K562 (cell line): ENCODE results near the gene HFE. TPM values are rescaled to one million over a fixed set of nuclear protein-coding genes. Genes with fewer than 3 reads are reported as not detected.

Experiments used
- AFF4 ChIP-seq: sonication (generic); formaldehyde crosslinking; IDR thresholded peaks from 2 replicates; pipeline ENCODE4 v1.8.0; 2023; ENCODE audit warnings: mild to moderate bottlenecking, missing genetic modification reagents
- E2F8 ChIP-seq: fragments of 450-650 bp; IDR thresholded peaks from 2 replicates; pipeline ENCODE4 v1.7.1; 2018; ENCODE audit warnings: mild to moderate bottlenecking, low read depth; ENCODE audit not compliant: partially characterized antibody
- ETV6 ChIP-seq, 3 experiments: fragments of 150-350 bp in 1 of 3; sonication (generic) in 1 of 3; formaldehyde crosslinking in 1 of 3; IDR thresholded peaks; 2 replicates each; pipeline versions ENCODE4 v1.6.1 to v1.8.0; 2014 to 2022; ENCODE audit warnings: borderline replicate concordance in 2 of 3, low read depth in 2 of 3, antibody characterized with exemption in 1 of 3, low read length in 1 of 3, mild to moderate bottlenecking in 1 of 3, missing genetic modification reagents in 1 of 3
- FOXP1 ChIP-seq: sonication (generic); formaldehyde crosslinking; IDR thresholded peaks from 2 replicates; pipeline ENCODE4 v1.8.0; 2022; ENCODE audit warnings: mild to moderate bottlenecking, missing genetic modification reagents
- HBP1 ChIP-seq: fragments of 450-650 bp; formaldehyde crosslinking; IDR thresholded peaks from 2 replicates; pipeline ENCODE4 v1.4.0; 2022; ENCODE audit warnings: missing genetic modification characterization
- NCOA2 ChIP-seq, 2 experiments: fragments of 450-650 bp; IDR thresholded peaks; 2 replicates each; pipeline ENCODE4 v1.6.1; 2018; ENCODE audit warnings: mild to moderate bottlenecking in 2 of 2, moderate library complexity in 1 of 2; ENCODE audit not compliant: partially characterized antibody in 2 of 2
- USF2 ChIP-seq: sonication (generic); formaldehyde crosslinking; IDR thresholded peaks from 2 replicates; pipeline ENCODE4 v1.5.0; 2020; ENCODE audit warnings: missing genetic modification reagents
- ZNF695 ChIP-seq: fragments of 450-650 bp; formaldehyde crosslinking; IDR thresholded peaks from 2 replicates; pipeline ENCODE4 v1.4.0; 2020; ENCODE audit warnings: mild to moderate bottlenecking, moderate library complexity
- polyA plus RNA-seq, 8 experiments: library from polyadenylated mRNA; depleted of rRNA in 4 of 8; stranded (reverse) in 5 of 8; unstranded in 3 of 8; fragments of >200 nt; fragmentation: Nextera tagmentation in 2 of 8; fragmentation: Illumina TruSeq in 1 of 8; extraction: Ambion mirVana in 2 of 8; extraction: Trizol in 1 of 8; gene quantifications; 2 replicates each; pipeline versions ENCODE4 v1.2.1 to v1.2.3, GENCODE V29; 2011 to 2014; ENCODE audit warnings: inconsistent platforms in 1 of 8, missing spikeins in 1 of 8
- total RNA-seq, 7 experiments: library from RNA; depleted of rRNA in 6 of 7; stranded (reverse); fragments of >200 nt in 6 of 7; fragmentation: Illumina TruSeq in 2 of 7; extraction: Trizol in 2 of 7; gene quantifications; 2 replicates each; pipeline versions ENCODE4 v1.2.1 to v1.2.3, GENCODE V29; 2011 to 2021; ENCODE audit warnings: low replicate concordance in 1 of 7
- TF ChIP-seq, protein P1 (sequence below): fragments of 450-650 bp; IDR thresholded peaks from one replicate; pipeline ENCODE4 v1.6.1; 2018; ENCODE audit warnings: mild to moderate bottlenecking, moderate library complexity; ENCODE audit not compliant: partially characterized antibody

The HFE gene
- total and polyA plus RNA-seq, 9 of the 15 experiments (the other 6 are each of a cell fraction or from before 2014, with no cell fraction given), result 0.14 to 1.2 (median 0.76) TPM

DNA sequence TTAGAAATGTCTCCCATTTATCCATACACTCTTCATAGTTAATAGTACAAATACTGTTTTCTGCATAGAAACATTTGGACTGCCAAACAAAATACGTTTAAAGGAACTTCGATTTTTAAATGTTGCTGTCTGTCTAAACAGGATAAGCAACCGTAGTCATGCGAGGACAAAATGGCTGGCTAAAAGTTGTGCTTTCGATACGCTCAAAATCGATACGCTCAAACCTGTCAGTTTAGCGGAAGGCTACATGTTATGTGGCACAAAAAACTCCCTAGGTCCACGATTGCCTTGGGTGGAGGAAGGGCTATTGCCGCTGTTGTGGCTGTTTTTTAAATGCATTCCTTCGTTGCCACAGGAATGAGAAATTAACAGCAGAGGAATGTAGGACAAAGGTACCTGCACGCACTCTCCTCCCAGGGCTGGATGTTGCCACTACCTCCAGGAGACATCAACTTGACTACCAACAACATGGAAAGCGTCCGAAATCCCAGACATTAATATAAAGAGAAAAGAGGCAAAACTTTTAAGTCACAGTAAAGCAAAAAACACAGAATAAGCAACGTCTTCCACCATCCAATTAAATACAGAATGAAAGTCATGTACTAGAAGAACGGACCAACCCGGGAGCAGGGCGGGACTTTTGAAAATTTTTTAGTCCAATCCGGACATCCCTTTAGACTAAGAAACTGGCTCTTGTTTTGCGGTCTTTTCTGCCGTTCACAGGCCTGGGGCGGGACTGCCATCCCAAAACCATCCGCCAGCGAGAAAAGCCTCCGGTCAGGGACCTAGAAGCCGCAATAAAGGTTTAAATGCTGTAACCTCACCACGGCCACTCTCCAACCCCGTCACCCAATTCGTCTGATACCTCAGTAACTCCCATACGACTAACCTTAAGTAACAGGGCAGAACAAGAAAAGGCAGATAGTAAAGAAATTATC, 32.2 kb upstream of the HFE start (continued):
- TF ChIP-seq, protein P1, sequence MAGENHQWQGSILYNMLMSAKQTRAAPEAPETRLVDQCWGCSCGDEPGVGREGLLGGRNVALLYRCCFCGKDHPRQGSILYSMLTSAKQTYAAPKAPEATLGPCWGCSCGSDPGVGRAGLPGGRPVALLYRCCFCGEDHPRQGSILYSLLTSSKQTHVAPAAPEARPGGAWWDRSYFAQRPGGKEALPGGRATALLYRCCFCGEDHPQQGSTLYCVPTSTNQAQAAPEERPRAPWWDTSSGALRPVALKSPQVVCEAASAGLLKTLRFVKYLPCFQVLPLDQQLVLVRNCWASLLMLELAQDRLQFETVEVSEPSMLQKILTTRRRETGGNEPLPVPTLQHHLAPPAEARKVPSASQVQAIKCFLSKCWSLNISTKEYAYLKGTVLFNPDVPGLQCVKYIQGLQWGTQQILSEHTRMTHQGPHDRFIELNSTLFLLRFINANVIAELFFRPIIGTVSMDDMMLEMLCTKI, result no peak
- TF ChIP-seq FOXP1 (CRISPR knock-in tag), result peak; percentile 39; the same call in 1 of the 2 replicates
- peak; percentile 30 for TF ChIP-seq ZNF695 (CRISPR knock-in tag)
- TF ChIP-seq E2F8, result no peak
- TF ChIP-seq NCOA2 (IDR thresholded peaks at IDR 0.05; ENCODE audit: partially characterized antibody in 2 of 2), result no peak
- no peak for TF ChIP-seq USF2
- peak; percentile 74; the same call in 1 of the 2 replicates for TF ChIP-seq AFF4 (CRISPR knock-in tag)
- no peak for TF ChIP-seq ETV6 (IDR thresholded peaks at IDR 0.05; ENCODE audit: borderline replicate concordance in 1 of 2, low read depth in 2 of 2, low read length in 1 of 2)
- peak; percentile 74; the same call in 1 of the 2 replicates for TF ChIP-seq ETV6 (CRISPR knock-in tag; IDR thresholded peaks at IDR 0.05; ENCODE audit: borderline replicate concordance)
- TF ChIP-seq HBP1, result peak; percentile 98
